ENCODE results near the gene SLIT3.
A peak's percentile ranks its signal among the peaks of the same experiment; 100 is the strongest.

The SLIT3 gene

DNA sequence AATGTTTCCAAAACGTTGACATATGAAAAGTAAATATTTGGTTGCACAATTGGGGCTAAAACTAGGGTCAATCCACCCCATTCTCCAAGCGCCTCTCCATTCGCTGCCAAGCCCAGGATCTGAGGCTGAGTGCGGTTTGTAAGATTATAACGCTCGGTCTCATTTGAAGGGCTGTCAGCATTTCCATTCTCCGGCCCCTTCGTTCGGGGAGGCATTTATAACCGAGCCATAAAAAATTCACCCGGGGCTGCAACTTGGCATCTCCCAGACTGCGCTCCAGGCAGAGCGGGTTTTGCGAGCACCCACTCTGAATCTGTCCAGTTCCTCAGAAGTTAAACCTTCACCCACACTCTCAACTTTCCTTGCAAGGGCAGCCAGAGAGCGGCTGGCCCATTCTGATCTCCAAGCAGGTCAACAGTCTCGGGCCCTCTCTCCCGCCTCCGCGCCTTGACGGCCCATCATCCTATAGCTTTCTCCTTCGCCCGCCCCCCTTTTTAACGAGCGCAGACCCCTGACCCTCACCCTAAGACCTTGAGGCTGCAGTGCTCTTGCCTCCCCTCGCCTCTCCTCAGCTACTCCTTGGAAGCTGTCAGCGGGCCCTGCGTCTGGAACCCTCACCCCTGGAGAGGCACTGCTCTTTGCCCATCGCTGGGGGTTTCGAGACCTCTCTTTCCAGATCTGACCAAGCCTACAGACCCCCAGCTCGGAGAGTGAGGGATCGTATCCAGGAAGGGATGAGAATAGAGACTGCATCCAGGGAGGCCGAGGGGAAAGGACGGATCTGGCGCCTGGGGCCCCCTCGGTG, 1.1 kb downstream of the SLIT3 start:
- intact Hi-C loops (cut with DNase I): no loop called here
- DNase-seq: peak in 3 of 10 donors; percentile 63 to 80 (median 68)

DNA sequence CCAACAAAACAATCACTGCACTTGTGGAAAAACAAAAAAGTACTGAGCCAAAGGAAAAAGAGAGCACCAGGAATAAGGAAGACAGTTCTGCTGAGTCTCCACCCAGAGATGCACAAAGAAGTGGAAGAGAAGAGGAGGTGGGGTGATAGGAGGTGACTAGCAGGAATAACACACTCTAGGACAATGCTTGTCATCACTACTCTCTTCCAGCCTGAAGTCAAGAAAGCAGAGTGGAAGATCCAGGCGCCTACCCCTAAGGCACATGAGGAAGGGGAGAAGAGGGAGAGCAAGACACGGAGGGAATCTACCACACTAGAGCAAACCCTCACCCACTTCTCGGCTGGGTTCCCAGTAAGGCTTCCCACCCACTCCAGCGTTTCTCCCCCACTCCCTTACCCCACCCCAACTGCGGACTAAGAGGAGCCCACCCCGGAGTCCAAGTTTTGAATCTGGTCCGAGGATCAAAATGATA, 1.7 kb downstream of the SLIT3 start:
- intact Hi-C loops (cut with DNase I): no loop called here
- DNase-seq: no peak

DNA sequence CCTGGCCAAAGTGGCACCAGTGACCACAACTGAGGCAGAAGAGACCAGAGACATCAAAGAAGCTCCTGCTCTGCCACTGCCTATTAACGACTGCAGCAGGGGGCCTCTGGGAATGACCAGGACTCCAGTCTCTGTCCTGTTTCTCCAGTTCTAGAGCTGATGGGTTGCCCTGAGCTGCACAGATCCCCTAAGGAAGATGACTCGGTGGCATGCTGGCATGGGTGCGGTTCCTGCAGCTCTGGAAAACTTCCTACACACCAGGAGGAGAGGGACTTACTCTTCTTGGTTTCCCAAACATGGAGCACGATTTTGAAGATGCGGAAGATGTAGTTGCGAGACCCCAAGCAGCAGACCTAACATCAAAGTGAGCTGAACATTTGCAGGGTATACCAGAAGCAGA, 2.7 kb downstream of the SLIT3 start:
- DNase-seq: no peak
- intact Hi-C loops (cut with DNase I): no loop called here

DNA sequence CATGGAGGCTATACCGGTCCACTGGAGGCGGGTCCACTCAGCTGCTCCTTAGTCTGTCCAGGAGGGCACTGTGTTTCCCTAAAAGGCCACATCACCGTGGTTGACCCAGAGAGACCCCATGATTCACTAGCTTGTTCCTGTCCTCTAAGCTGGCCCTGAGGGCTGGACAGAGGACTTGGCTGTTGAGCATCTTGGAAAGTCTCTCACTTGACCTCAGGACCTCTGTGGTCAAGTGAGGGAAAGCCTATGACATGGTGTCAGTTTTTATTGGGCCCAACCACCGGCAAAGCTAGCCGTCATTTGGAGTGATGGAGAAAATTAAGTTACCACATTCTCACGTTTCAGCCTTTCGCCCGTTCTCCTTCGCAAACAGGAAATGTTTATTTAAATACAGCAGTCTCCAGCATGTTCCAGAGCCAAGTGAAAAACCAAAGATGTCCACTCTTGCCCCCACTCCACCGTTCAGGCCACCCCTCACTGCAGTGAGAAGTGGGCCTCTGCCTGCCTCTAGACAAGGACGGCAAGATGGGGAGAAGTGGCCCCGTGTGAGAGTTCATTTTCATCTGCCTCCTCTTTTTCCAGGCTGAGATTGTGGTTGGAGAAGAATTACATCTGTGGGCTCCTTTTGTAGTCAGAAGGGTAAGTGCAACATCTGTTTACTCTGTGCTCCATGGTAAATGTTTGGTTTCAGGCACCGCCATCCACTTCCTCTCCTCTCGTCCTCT, 4.4 kb downstream of the SLIT3 start:
- no peak for DNase-seq

DNA sequence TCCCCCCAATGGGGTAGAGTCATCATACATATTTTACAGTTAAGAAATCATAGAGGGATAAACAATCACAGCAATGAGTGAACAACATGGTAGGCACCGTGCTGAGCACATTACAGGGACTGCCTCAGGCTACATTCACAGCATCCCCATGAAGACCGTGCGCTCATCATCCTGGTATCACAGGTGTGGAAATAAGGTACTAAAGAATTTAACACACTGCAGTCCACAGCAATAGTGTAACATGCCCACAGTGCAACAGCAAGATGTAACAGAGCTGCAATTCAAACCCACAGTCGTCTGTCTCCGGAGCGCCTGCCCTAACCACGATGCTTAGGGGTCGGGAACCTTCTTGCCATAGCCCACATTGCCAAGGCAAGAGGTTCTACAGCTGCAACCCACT, 5.6 kb downstream of the SLIT3 start:
- no peak for DNase-seq

More for the DNA sequence above, 4.4 kb downstream of the SLIT3 start:
- intact Hi-C loops (cut with DNase I): no loop called here

DNA sequence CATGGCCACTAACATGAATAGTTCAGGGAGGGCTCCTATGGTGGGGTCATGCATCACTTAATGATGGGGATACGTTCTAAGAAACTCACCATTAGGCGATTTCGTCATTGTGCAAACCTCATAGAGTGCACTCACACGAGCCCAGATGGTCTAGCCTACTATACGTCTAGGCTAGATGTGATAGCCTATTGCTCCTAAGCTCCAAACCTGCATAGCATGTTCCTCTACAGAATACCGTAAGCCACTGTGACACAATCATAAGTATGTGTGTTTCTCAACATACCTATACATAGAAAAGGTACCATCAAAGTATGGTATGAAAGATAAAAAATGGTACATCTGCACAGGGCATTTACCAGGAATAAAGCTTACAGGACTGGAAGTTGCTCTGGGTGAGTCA, 6.3 kb downstream of the SLIT3 start:
- intact Hi-C loops (cut with DNase I): no loop called here

More for the DNA sequence above, 5.6 kb downstream of the SLIT3 start:
- intact Hi-C loops (cut with DNase I): no loop called here

DNA sequence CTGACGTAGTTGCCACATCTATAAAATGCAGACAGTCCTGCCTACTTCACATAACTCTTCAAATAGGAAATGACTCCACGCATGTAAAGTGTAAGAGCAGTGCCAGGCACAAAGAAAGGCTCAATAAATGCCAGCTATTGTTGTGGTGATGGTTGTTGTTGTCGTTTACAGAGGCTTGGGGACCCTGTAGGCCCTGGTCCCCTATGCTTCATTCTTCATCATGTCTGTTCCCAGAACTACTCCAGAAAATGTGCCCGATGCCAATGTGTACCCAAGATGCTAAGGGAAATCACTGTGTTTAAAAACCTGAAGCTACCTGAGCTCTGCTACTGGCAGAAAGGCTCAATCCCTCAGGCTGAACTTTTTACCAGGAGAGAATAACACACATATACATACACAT, 9.1 kb downstream of the SLIT3 start:
- intact Hi-C loops (cut with DNase I): no loop called here
- no peak for DNase-seq

More for the DNA sequence above, 6.3 kb downstream of the SLIT3 start:
- DNase-seq: no peak

DNA sequence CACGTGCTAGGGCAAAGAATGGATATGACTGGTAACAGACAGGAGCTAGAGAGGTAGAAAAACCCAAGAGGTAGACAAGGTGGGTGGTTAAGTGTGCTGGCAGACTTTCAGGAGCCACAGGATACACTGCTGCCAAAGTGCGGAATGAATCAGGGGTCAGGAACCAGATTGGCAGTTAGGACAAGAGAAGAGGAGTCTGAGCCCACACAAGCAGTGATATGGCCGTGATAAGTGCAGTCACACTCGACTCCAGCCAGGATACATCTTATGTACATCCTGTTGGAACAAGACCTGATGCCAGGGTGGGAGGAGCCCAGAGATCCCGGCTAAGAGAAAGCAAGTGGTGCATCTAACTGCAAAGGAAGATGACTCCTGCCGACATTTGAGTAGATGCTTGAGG, 10.0 kb downstream of the SLIT3 start:
- DNase-seq: no peak
- intact Hi-C loops (cut with DNase I): no loop called here

DNA sequence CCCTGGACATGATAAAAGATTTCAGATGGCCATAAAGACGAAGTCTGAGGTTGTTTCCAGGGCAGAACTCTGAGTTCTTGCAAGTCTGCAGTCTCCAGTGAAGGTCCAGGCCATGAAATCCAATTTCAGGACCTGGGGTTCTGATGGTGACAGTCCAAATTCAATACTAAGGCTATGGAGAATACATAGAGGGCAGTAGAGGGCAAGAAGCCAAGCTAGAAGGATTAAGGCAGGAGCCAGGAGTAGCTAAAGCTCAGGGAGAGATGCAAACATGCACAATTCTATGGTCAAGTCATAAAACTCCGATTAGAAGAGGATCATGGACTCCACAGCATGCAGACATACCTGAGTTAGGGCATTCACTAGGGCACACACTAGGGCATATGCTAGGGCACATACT, 11.4 kb downstream of the SLIT3 start:
- DNase-seq: no peak
- intact Hi-C loops (cut with DNase I): no loop called here

DNA sequence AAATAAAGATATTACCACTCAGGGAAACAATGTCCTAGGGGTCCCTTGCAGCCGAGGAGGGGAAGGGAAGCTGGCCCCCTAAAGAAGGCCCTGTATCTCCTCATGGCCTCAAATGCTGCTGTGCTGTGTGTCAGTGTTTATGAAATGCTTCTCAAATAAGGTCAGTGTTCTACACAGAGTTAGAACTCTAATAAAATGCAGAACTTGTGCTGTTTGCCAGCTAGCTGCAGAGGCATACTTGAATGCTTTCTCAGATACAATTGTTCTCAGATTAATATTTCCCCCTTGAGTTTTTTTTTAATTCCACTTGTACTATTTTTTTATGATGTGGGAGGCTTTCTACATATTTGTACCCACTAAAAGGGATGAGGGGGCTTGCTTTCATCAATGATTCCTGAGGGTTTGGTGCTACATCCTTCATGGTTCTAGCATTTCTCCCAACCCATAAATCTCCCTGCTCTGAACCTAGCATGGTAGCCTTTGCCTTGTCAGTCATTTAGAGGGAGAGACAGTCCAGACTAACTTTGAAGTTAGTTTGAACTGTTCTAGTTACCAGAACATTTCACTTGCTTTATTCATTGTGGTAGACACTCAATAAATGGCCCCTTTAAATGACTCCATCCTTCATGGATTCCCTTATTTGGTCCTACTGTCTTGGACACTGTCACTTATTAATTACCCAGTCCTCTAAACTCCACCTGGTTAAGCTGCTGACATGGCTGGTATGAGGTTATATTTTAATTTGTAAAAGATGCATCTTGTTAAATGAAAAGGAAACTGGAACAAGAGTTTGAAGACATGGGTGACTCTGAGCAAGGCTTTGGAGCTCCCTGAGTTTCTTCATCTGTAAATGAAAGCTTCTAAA, 12.6 kb downstream of the SLIT3 start:
- intact Hi-C loops (cut with DNase I): no loop called here
- DNase-seq: no peak

DNA sequence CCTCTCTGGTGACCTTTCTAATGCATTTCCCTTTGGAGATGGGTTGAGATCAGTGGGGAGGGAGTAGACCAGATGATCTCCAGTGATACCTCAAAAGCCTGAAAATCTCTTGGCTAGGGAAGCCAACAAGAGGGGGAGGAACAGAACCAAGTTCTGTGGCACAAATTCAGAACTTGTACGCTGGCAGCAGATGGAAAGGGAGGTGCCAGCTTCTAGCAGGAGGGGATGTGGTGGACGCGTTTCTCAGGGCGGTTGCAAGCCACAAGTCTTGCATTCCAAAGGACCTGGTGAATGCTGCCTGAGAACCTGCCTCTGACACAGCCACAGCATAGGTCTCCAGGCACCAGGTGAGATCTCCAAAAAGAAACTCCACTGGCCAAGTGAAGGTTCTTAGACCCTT, 13.4 kb downstream of the SLIT3 start:
- DNase-seq: peak in 6 of 10 donors; percentile 18 to 82 (median 39)
- intact Hi-C loops (cut with DNase I): no loop called here

DNA sequence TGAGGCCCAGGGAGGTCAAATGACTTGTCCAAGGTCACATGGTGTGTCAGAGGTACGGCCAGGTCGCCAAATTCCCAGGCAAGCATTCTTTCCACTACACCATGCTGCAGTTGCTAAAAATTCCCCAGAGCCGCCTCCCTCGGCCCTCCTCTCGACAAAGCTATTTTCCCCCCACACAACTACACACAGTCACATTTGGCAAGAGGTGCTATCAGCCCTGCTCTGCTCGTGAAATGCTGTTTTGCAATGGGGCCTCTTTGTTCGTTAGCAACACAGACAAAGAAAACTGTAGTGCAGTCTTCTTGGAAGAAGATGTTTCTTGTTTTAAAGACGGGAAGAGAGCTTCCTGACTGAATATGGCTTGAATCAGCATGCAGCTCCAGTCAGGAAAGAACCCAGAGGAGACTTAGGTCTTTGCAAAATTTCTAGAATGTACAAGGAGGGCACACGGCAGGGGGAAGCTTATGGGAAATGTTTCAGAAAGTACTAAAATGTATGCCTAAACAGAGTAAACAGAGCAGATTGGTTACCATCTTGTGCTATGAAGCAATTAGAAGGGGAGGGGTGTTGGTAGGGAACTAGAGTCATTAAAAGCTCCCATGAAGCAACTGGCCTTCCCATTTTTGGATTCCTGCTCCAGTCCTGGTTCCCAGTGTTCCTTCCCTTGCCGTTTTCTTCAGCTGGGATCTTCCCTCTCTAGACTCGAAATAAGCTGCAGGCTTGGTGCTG, 14.2 kb downstream of the SLIT3 start:
- intact Hi-C loops (cut with DNase I): no loop called here
- DNase-seq: peak in 7 of 10 donors; percentile 28 to 86 (median 45)

DNA sequence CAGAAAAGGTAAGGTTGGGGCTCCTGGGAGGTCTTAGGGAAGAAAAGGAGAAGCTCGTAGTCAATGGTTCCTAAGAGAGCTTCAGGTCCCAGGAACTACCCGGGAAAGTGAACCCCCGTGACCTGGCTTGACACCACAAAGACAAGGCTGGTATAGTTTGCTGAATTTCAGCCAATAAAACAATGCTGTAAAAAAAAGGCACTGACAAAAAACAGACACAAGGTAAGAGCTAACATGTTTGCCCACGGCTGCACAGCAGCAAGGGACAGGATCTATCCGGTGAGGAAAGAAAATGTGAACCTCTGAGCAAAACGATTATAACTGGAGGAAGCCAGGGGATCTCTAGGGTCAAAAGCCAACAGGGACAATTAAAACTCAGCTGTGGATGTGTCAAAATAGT, 17.1 kb downstream of the SLIT3 start:
- intact Hi-C loops (cut with DNase I): no loop called here
- no peak for DNase-seq

DNA sequence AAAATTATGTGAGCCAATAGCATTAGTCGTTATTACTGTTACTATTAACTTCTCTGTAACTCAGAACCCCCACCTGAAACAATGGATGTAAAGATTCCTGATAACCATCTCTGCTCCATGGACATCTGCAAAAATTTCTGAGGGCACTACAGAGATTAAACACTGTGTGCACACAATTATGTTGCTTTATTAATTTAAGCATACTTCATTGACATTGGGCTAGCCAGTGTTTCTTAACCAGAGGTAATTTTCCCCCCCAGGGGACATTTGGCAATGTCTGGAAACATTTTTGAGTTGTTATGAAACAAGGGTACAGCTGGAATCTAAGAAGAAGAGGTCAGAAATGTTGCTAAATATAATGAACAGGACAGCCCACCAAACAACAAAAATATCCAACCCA, 19.3 kb downstream of the SLIT3 start:
- DNase-seq: no peak
- intact Hi-C loops (cut with DNase I): no loop called here

DNA sequence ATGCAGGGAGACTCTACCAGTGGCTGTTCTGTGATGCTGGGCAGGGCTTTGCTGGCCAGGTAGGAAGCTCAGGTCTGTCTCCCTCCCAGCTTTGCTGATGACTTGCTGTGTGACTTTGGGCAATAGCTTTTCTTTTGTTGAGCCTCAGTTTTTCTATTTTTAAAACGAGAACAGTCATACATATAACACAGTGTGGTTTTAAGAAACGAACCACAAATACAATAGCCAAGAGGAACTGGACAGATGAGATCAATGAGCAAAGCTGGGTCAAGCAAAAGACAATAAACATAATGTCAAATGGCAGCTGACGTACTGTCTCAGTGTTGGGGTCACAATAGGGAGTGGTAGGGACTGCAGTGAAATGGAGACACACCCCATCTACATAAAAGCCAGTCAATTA, 20.2 kb downstream of the SLIT3 start:
- intact Hi-C loops (cut with DNase I): no loop called here
- DNase-seq: no peak

DNA sequence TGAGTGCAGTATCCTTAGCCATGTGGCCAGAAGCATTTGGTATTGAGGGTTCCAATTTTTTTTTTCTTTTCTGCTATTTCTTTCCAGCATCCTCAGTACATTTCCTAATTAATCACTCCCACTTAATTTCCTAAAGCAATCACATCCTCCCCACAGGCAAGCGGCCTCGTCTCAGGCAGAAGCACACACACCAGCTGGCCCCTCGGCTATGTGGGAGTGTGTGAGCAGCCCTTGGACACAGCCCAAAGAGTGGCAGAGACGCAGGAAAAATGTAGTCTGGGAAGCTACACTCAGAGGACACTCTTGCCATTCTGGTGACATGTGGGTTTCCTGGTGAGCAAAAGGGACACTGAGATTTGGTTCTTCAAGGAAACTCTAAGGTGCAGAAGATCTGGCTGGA, 20.7 kb downstream of the SLIT3 start:
- peak in 8 of 10 donors; percentile 54 to 94 (median 68) for DNase-seq

DNA sequence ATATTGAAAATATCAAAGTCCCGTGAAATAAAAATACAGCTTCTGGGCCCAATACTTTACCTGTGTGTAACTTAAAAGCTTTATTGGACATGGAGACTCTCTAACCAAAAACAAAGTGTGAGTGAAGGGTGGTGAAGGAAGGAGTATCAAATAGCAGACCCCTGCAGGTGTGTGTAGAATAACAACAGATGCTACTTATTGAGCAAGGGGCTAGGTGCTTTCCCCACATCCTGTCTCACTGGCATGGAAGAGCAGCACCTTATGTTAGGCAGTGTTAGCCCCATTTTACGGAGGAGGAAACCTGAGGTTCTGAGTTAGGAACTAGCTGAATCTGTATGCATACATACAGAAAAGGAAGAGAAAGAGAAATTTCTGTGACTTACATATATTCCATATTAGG, 21.8 kb downstream of the SLIT3 start:
- intact Hi-C loops (cut with DNase I): no loop called here
- DNase-seq: no peak

More for the DNA sequence above, 20.7 kb downstream of the SLIT3 start:
- intact Hi-C loops (cut with DNase I): no loop called here

DNA sequence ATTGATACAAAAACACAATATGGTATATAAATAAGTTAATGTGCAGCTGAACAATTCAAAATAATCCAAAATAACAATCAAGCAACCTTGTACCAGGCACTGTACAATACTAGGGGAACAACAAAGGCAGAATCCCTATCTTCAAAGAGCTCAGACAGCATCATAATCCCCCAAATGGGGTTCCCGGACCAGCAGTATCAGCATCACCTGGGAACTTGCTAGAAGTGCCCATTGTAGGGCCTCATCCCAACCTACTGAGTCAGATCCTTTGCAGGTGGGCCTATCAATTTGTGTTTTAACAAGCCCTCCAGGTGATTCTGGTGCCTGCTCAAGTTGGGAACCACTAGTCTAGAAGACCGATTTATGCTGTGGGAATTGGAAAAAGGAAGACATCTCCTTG, 27.1 kb downstream of the SLIT3 start:
- intact Hi-C loops (cut with DNase I): no loop called here
- no peak for DNase-seq

DNA sequence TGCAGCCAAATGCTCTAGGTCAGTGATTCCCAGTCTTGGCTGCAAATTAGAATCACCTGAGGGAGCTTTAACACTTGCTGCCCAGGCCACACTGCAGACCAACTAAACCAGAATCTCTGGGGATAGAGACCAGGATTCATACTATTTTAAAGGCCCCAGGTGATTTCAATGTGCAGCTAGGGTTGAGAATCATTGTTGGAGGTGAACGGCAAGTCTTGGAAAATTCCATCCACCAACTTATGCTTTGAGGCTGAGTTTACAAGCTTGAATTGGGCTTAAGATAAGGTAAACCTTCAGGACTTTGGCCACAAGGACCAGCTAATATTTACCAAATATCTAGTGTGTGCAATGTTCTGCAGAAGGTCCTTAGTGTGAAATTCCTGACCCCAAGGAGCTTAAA, 27.5 kb downstream of the SLIT3 start:
- DNase-seq: no peak
- intact Hi-C loops (cut with DNase I): no loop called here

DNA sequence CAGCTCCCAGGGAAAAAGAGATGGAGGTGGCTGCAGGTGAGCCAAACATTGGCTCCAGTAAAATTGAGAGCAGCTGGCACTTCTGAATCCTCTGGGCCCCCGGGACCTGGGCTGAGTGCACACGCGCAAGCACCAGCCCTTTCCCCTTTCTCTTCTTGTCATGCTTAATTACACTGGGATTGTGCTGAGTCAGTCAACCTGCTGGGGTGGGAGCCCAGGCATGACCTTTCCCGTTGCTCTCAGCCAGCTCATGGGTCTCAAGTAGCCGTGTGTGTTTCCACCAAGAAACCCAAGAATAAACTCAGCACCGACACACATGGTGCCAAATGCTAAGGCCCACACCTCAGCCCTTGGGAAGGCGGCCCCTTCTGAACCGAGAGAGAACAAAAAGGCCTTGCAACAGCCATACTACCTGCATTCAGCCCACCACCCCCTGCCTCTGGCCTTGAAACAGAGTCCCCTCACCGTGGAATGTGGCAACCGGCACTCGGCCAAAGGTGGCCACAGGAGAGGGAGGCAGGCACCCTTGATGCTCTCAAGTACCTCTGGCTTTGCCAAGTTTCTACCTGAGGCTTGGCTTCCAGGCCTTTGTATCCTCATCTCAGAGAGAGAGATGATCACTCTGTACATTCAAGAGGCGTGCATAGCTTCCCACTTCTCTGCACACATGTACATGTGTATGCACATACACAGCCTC, 28.1 kb downstream of the SLIT3 start:
- DNase-seq: peak in 1 of 10 donors; percentile 27
- intact Hi-C loops (cut with DNase I): no loop called here
